OCI-LY3 (cell line): ENCODE measurements around the gene RPL9.

ENCODE experiments used
- H2AFZ ChIP-seq: fragments of 200-600, 300-600 bp; shearing (Covaris generic); 2 replicates; pipeline ENCODE4 v1.6.0; 2014; ENCODE audit warnings: antibody characterized with exemption, low read depth, low read length
- H3K27ac ChIP-seq: fragments of 200-600, 300-600 bp; sonication (generic); 2 replicates; pipeline ENCODE4 v1.5.1; 2014; ENCODE audit warnings: mild to moderate bottlenecking, low read length, moderate library complexity, mixed read lengths
- H3K27me3 ChIP-seq: fragments of 200-600, 300-600 bp; sonication (generic); 2 replicates; pipeline ENCODE4 v1.6.1; 2014; ENCODE audit warnings: low read depth, low read length, mixed read lengths
- H3K36me3 ChIP-seq: fragments of 200-600, 300-600 bp; sonication (generic); replicated peaks from 2 replicates; pipeline ENCODE3; 2014; ENCODE audit warnings: low read depth, low read length, mixed read lengths
- H3K4me1 ChIP-seq: fragments of 300-600, 200-600 bp; sonication (generic); 2 replicates; pipeline ENCODE4 v1.6.1; 2014; ENCODE audit warnings: low read length, mixed read lengths
- H3K4me2 ChIP-seq: fragments of 200-600, 300-600 bp; sonication (generic); 2 replicates; pipeline ENCODE4 v1.6.1; 2014; ENCODE audit warnings: low read length, mixed read lengths
- H3K4me3 ChIP-seq: fragments of 300-600, 200-600 bp; sonication (generic); 2 replicates; pipeline ENCODE4 v1.5.1; 2014; ENCODE audit warnings: antibody characterized with exemption, mild to moderate bottlenecking, low read length, moderate library complexity
- H3K79me2 ChIP-seq: fragments of 300-600, 200-600 bp; shearing (Covaris generic); 2 replicates; pipeline ENCODE4 v1.6.1; 2014; ENCODE audit warnings: mild to moderate bottlenecking, low read length, mixed read lengths
- H3K9ac ChIP-seq: fragments of 300-600, 200-600 bp; shearing (Covaris generic); 2 replicates; pipeline ENCODE4 v1.6.0; 2014; ENCODE audit warnings: mild to moderate bottlenecking, low read length, moderate library complexity
- H3K9me3 ChIP-seq: fragments of 200-600, 300-600 bp; shearing (Covaris generic); 2 replicates; pipeline ENCODE4 v1.6.1; 2014; ENCODE audit warnings: low read length, mixed read lengths; ENCODE audit not compliant: insufficient read depth
- H4K20me1 ChIP-seq: fragments of 200-600, 300-600 bp; sonication (generic); 2 replicates; pipeline ENCODE4 v1.6.1; 2016; ENCODE audit warnings: low read length, mixed read lengths; ENCODE audit not compliant: insufficient read depth
- EZH2phosphoT487 ChIP-seq: fragments of 200-600 bp; shearing (Covaris generic); IDR thresholded peaks from 2 replicates; pipeline ENCODE4 v1.6.1; 2018; ENCODE audit warnings: antibody characterized with exemption, mixed run types, low read depth
- TF ChIP-seq, protein P1 (sequence below): fragments of 200-600, 300-600 bp; sonication (generic); IDR thresholded peaks from 2 replicates; pipeline ENCODE4 v1.5.1; 2014; ENCODE audit warnings: antibody characterized with exemption, low read length, low read depth

Gene RPL9

DNA sequence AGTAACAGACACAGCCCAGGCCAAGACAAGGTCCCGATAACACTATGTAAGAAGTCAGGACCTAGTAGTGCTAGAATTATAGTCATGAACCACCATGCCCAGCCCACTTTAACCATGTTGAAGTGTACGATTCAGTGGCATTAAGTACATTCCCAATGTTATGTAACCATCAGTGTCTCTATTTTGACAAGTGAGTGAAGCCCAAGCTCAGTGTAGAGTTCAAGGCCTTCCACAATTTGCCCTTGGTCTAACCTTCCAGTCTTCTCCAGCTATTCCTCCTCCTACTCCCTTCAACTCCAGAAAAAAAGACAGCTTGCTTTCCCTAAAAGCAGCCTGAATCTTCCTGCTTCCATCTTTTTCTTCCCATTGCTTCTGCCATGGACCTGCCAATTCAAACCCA is 31.6 kb upstream of the RPL9 start:
- H3K9ac ChIP-seq, result no peak overlapping the region
- no peak overlapping the region for H3K27ac ChIP-seq
- no peak overlapping the region for H2AFZ ChIP-seq
- H3K27me3 ChIP-seq, result no peaks in the 10 kb centered on the region
- no peaks in the 10 kb centered on the region for H3K4me1 ChIP-seq
- H4K20me1 ChIP-seq, result no peaks in the 10 kb centered on the region
- H3K79me2 ChIP-seq, result no peaks in the 10 kb centered on the region
- no peak overlapping the region for H3K4me2 ChIP-seq
- H3K4me3 ChIP-seq, result no peak overlapping the region
- no peaks in the 10 kb centered on the region for H3K9me3 ChIP-seq
- no peak for TF ChIP-seq EZH2phosphoT487
- H3K36me3 ChIP-seq, result no peaks in the 10 kb centered on the region

DNA sequence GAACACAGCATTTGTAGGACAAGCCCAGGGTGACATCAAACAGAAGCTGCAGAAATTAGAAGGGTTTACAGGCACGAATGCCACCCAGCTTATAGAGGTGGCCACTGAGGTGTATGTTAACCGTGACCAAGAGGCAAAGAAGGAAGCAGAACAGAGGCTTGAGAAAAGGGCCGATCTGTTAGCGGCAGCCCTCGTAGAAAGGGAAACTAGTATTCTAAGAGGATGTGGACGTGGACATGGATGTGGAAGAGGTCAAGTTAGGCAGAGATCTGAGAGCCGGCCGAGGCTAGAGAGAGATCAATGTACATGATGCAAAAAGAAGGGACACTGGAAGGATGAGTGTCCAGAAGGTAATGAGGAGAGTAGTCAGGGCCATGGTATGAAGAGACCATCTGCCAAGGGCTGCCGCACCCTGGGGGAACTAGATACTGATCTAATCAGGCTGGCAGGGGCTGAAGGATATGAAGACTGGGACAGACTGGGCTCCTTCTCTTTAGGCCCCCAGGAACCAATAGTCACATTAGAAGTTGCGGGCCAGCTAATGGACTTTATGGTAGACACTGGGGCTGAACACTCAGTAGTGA is 27.6 kb upstream of the RPL9 start:
- no peaks in the 10 kb centered on the region for H3K4me1 ChIP-seq
- no peaks in the 10 kb centered on the region for H3K27me3 ChIP-seq
- no peak overlapping the region for H3K4me3 ChIP-seq
- no peaks in the 10 kb centered on the region for H3K36me3 ChIP-seq
- H3K4me2 ChIP-seq, result no peak overlapping the region
- H3K27ac ChIP-seq, result no peak overlapping the region
- TF ChIP-seq, protein P1, sequence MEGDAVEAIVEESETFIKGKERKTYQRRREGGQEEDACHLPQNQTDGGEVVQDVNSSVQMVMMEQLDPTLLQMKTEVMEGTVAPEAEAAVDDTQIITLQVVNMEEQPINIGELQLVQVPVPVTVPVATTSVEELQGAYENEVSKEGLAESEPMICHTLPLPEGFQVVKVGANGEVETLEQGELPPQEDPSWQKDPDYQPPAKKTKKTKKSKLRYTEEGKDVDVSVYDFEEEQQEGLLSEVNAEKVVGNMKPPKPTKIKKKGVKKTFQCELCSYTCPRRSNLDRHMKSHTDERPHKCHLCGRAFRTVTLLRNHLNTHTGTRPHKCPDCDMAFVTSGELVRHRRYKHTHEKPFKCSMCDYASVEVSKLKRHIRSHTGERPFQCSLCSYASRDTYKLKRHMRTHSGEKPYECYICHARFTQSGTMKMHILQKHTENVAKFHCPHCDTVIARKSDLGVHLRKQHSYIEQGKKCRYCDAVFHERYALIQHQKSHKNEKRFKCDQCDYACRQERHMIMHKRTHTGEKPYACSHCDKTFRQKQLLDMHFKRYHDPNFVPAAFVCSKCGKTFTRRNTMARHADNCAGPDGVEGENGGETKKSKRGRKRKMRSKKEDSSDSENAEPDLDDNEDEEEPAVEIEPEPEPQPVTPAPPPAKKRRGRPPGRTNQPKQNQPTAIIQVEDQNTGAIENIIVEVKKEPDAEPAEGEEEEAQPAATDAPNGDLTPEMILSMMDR, result no peak
- no peak for TF ChIP-seq EZH2phosphoT487
- no peaks in the 10 kb centered on the region for H3K79me2 ChIP-seq
- H3K9me3 ChIP-seq, result no peaks in the 10 kb centered on the region
- H3K9ac ChIP-seq, result no peak overlapping the region
- no peak overlapping the region for H2AFZ ChIP-seq
- H4K20me1 ChIP-seq, result no peaks in the 10 kb centered on the region

DNA sequence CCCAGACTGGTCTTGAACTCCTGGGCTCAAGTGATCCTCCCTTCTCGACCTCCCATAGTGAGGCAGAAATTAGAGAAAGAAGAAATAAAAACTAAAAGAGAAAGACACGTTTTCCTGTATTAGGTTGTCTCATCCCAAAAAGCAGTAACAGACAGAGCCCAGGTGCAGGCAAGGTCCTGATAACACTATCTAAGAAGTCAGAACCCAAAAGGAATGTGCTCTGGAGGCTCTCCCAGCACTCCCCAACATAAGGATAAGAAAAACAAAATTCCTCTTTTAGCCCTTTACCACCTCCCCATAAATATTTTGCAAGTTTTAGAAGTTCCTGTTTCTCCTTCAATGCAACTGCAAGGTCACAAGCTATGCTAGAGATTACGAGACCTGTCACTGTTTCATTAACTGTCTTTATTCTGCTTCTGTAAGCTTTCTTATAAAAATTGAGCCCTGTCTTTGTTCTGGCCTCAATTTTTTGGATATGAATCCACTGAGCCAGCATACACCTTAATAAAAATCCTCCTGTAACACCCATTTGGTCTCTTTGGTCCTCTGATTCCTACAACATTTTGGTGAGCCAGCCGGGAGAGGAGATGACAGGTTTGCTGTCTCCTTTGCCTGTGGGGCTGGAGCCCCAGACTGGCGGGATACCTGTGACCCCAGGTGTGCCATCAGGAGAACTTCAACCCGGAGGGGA is 26.0 kb upstream of the RPL9 start:
- no peaks in the 10 kb centered on the region for H4K20me1 ChIP-seq
- H3K9me3 ChIP-seq, result no peaks in the 10 kb centered on the region
- no peak overlapping the region for H2AFZ ChIP-seq
- H3K27ac ChIP-seq, result no peak overlapping the region
- no peak overlapping the region for H3K4me3 ChIP-seq
- no peaks in the 10 kb centered on the region for H3K36me3 ChIP-seq
- H3K4me2 ChIP-seq, result no peak overlapping the region
- no peaks in the 10 kb centered on the region for H3K4me1 ChIP-seq
- H3K79me2 ChIP-seq, result no peaks in the 10 kb centered on the region
- TF ChIP-seq, protein P1, result no peak
- no peak for TF ChIP-seq EZH2phosphoT487
- no peaks in the 10 kb centered on the region for H3K27me3 ChIP-seq
- H3K9ac ChIP-seq, result no peak overlapping the region

DNA sequence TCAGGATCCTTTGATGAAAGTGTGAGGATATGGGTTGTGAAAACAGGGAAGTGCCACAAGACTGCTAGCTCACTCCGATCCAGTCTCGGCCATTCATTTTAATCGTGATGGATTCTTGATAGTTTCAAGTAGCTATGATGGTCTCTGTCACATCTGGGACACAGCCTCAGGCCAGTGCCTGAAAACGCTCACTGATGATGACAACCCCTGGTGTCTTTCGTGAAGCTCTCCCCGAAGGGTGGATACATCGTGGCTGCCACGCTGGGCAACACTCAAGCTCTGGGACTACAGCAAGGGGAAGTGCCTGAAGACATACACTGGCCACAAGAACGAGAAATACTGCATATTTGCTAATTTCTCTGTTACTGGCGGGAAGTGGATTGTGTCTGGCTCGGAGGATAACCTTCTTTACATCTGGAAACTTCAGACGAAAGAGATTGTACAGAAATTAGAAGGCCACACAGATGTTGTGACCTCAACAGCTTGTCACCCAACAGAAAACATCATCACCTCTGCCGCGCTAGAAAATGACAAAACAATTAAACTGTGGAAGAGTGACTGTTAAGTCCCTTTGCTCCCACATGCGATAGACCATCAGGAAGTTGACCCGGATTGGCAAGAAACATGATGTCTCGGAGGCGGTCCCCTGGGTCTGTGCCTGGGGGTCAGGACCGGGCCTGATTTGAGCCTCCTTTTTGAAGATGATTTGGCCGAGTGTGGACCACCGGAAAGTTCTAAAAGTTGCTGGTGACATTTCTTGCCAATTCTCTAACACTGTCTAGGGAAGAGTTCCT is 22.4 kb upstream of the RPL9 start:
- no peak overlapping the region for H3K27ac ChIP-seq
- no peaks in the 10 kb centered on the region for H3K27me3 ChIP-seq
- no peak overlapping the region for H3K9ac ChIP-seq
- no peaks in the 10 kb centered on the region for H3K9me3 ChIP-seq
- no peak overlapping the region for H3K4me2 ChIP-seq
- H3K4me3 ChIP-seq, result no peak overlapping the region
- H3K36me3 ChIP-seq, result peaks cover 3% of the 10 kb centered on the region
- H3K4me1 ChIP-seq, result no peaks in the 10 kb centered on the region
- H3K79me2 ChIP-seq, result no peaks in the 10 kb centered on the region
- no peaks in the 10 kb centered on the region for H4K20me1 ChIP-seq
- no peak overlapping the region for H2AFZ ChIP-seq
- no peak for TF ChIP-seq EZH2phosphoT487
- TF ChIP-seq, protein P1, result no peak
